DND-41 (cell line): ENCODE data around the gene WDR70.

Source experiments
- EZH2 ChIP-seq: IDR thresholded peaks from 3 replicates; pipeline ENCODE4 v1.6.1; 2012; ENCODE audit warnings: borderline replicate concordance, low read depth, mild to moderate bottlenecking, moderate library complexity, low read length, inconsistent platforms; ENCODE audit not compliant: severe bottlenecking
- TF ChIP-seq, protein P1 (sequence below): IDR thresholded peaks from 2 replicates; pipeline ENCODE4 v1.5.1; 2012; ENCODE audit warnings: borderline replicate concordance, low read length, moderate library complexity, mild to moderate bottlenecking; ENCODE audit not compliant: poor library complexity, severe bottlenecking; ENCODE audit errors: extremely low read depth

DNA sequence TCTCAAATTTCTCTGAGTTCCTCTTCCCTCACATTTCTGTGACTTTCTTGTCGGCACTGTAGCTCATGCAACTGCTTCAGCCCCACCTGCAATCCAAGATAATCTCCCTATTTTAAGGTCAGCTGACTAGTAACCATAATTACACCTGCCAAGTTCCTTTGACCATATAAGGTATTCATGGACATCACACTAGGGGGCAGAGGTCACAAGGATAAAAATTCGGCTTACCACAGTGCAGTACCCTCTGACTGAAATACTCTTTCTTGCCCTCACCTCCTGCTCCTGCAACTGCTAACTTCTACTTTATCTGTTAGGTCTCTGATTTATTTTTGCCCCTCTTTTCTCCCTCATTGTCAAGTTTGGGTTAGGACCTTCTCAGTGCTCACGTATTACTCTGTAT is 316.5 kb downstream of the WDR70 start:
- TF ChIP-seq, protein P1, sequence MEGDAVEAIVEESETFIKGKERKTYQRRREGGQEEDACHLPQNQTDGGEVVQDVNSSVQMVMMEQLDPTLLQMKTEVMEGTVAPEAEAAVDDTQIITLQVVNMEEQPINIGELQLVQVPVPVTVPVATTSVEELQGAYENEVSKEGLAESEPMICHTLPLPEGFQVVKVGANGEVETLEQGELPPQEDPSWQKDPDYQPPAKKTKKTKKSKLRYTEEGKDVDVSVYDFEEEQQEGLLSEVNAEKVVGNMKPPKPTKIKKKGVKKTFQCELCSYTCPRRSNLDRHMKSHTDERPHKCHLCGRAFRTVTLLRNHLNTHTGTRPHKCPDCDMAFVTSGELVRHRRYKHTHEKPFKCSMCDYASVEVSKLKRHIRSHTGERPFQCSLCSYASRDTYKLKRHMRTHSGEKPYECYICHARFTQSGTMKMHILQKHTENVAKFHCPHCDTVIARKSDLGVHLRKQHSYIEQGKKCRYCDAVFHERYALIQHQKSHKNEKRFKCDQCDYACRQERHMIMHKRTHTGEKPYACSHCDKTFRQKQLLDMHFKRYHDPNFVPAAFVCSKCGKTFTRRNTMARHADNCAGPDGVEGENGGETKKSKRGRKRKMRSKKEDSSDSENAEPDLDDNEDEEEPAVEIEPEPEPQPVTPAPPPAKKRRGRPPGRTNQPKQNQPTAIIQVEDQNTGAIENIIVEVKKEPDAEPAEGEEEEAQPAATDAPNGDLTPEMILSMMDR, result no peak
- TF ChIP-seq EZH2, result no peak
